GM12801 (cell line): ENCODE measurements around the gene POLA2.

ENCODE experiments used
- TF ChIP-seq, protein P1 (sequence below): IDR thresholded peaks from one replicate; pipeline ENCODE4 v1.5.1; 2011; ENCODE audit warnings: control low read depth; ENCODE audit not compliant: insufficient read length; ENCODE audit errors: extremely low read depth

POLA2 gene

DNA sequence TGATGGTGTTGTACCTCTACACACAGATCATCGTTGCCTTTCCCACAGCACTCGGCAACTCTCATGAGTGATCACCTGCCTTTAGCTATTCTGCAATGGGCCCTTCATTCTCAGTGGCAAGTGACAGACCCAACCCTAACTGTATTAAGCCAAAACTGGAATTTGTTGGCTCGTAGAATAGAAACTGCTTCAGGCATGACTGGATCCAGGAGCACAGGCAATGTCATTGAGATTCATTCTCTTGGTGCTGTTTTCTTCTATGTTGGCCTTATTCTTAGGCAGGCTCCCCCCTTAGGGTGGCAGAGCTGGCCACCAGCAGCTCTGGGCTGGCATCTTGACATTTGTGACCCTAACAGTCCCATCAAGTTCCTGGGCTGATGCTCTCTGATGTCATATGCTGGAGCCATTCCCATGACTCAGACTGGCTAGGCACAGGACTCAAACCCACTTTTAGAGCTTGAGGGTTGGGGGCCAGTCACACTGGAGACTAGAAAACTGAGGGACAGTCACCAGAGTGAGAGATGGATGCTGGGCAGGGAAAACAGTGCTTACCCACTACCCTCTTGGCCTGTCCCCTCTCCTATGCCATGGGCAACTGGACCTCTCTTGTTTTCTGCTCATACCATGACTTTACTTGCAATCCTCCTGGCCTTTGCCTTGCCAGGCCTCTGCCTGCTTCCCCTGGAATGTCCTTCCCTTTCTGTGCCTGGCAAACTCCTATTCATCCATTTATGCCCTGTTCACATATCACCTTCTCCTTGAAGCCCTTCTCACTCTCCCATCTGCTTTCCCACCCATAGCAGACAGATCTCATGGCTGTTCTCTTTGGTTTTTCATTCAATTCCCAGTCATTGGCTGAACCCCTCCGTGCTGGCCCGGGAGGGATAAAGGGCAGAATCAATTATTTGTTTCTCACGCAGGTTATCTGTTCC is 45.8 kb downstream of the POLA2 start:
- TF ChIP-seq, protein P1, sequence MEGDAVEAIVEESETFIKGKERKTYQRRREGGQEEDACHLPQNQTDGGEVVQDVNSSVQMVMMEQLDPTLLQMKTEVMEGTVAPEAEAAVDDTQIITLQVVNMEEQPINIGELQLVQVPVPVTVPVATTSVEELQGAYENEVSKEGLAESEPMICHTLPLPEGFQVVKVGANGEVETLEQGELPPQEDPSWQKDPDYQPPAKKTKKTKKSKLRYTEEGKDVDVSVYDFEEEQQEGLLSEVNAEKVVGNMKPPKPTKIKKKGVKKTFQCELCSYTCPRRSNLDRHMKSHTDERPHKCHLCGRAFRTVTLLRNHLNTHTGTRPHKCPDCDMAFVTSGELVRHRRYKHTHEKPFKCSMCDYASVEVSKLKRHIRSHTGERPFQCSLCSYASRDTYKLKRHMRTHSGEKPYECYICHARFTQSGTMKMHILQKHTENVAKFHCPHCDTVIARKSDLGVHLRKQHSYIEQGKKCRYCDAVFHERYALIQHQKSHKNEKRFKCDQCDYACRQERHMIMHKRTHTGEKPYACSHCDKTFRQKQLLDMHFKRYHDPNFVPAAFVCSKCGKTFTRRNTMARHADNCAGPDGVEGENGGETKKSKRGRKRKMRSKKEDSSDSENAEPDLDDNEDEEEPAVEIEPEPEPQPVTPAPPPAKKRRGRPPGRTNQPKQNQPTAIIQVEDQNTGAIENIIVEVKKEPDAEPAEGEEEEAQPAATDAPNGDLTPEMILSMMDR, result no peak

- TF ChIP-seq, protein P1, result no peak
Observed at GRCh38 chr11:65308281-65308891, 46.6 kb downstream of the POLA2 start.

- TF ChIP-seq, protein P1, result no peak
Observed at GRCh38 chr11:65309006-65309405, 47.2 kb downstream of the POLA2 start.

GRCh38 chr11:65310215-65310614 is 48.5 kb downstream of the POLA2 start:
- TF ChIP-seq, protein P1, result no peak

DNA sequence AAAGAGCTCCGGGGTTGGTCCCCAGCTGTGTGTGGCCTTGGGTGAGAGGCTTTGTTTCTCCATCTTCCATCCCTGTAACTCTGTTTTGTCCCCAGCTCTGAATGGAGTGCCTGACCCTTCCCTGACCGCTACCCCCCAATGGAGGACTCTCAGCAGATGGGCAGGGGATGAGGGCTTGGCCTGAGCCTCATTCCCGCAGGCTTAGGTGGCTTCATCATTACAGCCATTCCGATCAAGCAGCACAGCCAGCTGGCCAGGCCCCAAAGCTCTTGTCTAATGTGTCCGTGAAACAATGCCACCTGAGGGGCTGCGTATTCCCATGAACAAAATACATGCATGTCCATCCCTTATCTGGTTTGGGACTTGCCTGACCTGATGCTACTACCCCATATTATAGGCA is 49.0 kb downstream of the POLA2 start:
- TF ChIP-seq, protein P1, result no peak

GRCh38 chr11:65311170-65311678 is 49.5 kb downstream of the POLA2 start:
- TF ChIP-seq, protein P1, result no peak

- TF ChIP-seq, protein P1, result no peak
Observed at GRCh38 chr11:65314501-65315203, 52.9 kb downstream of the POLA2 start, which contains the start of gene CDC42EP2. CDC42EP2 (plus strand) TSS chr11:65314866; CDS start chr11:65320899, 6,033 bp downstream.
